ENCODE results near the gene NUTF2.

DNA sequence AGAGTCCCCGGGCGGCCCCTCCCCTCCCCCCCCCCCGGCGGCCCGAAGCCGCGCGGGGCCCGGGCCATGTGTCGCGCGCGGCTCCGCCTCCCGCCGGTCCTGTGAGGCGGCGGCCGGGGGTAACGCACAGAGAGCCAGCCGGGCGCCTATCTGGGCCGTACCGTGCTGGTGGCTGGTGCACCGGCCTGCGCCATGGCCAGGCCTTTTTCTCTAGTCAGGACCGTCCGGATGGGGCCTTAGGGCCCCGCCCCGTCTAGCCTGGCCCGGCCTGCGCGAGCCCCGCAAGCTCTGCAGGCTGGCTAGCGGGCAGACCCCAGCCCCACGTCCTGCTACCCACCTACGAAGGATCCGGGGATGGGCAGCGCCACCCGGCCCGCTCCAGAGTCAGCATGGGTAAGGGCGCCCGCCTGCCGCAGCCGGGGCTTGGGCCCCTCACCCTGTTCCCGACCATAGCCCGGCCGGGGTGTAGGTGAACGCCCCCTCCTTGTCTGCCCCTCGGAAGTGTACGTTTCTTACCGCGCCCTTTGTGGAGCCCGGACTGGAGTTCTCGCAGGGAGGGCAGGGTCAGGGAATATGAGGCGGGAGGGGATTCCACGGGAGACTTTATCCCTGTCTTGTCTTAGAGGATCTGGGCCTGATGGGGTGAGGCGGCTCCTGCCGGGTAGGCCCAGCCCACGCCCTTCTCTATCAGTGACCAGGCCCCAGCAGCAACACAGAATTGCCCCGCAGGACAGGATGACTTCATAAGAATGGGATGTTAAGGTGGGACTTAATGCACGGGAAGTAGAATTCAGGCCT is 530 bp downstream of the NUTF2 start, which contains the start of gene CENPT:
- TF ChIP-seq, protein P1, sequence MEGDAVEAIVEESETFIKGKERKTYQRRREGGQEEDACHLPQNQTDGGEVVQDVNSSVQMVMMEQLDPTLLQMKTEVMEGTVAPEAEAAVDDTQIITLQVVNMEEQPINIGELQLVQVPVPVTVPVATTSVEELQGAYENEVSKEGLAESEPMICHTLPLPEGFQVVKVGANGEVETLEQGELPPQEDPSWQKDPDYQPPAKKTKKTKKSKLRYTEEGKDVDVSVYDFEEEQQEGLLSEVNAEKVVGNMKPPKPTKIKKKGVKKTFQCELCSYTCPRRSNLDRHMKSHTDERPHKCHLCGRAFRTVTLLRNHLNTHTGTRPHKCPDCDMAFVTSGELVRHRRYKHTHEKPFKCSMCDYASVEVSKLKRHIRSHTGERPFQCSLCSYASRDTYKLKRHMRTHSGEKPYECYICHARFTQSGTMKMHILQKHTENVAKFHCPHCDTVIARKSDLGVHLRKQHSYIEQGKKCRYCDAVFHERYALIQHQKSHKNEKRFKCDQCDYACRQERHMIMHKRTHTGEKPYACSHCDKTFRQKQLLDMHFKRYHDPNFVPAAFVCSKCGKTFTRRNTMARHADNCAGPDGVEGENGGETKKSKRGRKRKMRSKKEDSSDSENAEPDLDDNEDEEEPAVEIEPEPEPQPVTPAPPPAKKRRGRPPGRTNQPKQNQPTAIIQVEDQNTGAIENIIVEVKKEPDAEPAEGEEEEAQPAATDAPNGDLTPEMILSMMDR (IDR thresholded peaks at IDR 0.05) = peak in 1 of 6 experiments; percentile 4
- no peak for TF ChIP-seq POLR2A (IDR thresholded peaks at IDR 0.05)

All from Peyer's patch (tissue), 4 donors.